HCT116 (cell line): ENCODE measurements around the gene KIRREL3. TPM values are rescaled to one million over a fixed set of nuclear protein-coding genes. Genes with fewer than 3 reads are reported as not detected.

ENCODE experiments used
- ATAC-seq: fragments of 200-7000 bp; cut with Tn5 transposase; 2 replicates; pipeline ENCODE4 v1.9.1; 2020; ENCODE audit warnings: mild to moderate bottlenecking, moderate library complexity
- BruUV-seq: library from RNA; stranded (reverse); fragments of 400-500 nt; replicated peaks from 2 replicates; lab custom pipeline; 2021; lab: Mats Ljungman, UMichigan
- CTCF ChIA-PET: fragments of 300-600 bp; sonication (Branson Sonifier 250); formaldehyde crosslinking; loops from one replicate; lab custom pipeline; 2021; ENCODE audit warnings: antibody characterized with exemption; lab: Charles Lee
- POLR2A ChIA-PET: fragments of 300-600, 350-600 bp; sonication (Branson Sonifier 250); formaldehyde crosslinking; loops from one replicate; lab custom pipeline; 2021; ENCODE audit warnings: antibody characterized with exemption; lab: Charles Lee
- RAD21 ChIA-PET, 2 experiments: fragments of 300-600 bp; sonication (Branson Sonifier 250); formaldehyde crosslinking; loops; one replicate each; lab custom pipeline; 2023; ENCODE audit warnings: low total read pairs in 2 of 2; ENCODE audit not compliant: uncharacterized antibody in 2 of 2, unreplicated experiment in 2 of 2, low non-redundant PET in 1 of 2; lab: Charles Lee
- DNase-seq: peaks from one replicate; pipeline ENCODE4 v3.0.0-alpha.2; 2010; ENCODE audit warnings: low read depth, low spot score
- H2AFZ ChIP-seq: fragments of 200-600 bp; shearing (Covaris generic), sonication (generic); 2 replicates; pipeline ENCODE4 v1.6.1; 2017; ENCODE audit warnings: low read depth, mixed run types, mixed read lengths, antibody characterized with exemption, low read length; ENCODE audit not compliant: poor library complexity, severe bottlenecking
- H3K27ac ChIP-seq: 2 replicates; pipeline ENCODE4 v1.5.1; 2012; ENCODE audit warnings: low read depth, low read length
- H3K27me3 ChIP-seq: fragments of 200-600 bp; sonication (generic); 2 replicates; pipeline ENCODE4 v1.6.1; 2016; ENCODE audit warnings: mixed run types, low read length, mixed read lengths; ENCODE audit not compliant: insufficient read depth
- H3K36me3 ChIP-seq, 2 experiments: fragments of 200-500 bp in 1 of 2; fragments of 200-600 bp in 1 of 2; sonication (Bioruptor generic) in 1 of 2; sonication (generic) in 1 of 2; 2 replicates each; pipeline versions ENCODE4 v1.5.1 to v1.6.1; 2014 to 2016; ENCODE audit warnings: low read length in 2 of 2, inconsistent platforms in 1 of 2, mixed read lengths in 1 of 2, mixed run types in 1 of 2; ENCODE audit not compliant: insufficient read depth in 2 of 2, control insufficient read depth in 1 of 2
- H3K4me1 ChIP-seq, 2 experiments: fragments of 200-600 bp in 1 of 2; sonication (generic) in 1 of 2; 2 replicates each; pipeline versions ENCODE4 v1.5.1 to v1.6.1; 2012 to 2017; ENCODE audit warnings: low read length in 2 of 2, inconsistent platforms in 1 of 2, mild to moderate bottlenecking in 1 of 2, mixed read lengths in 1 of 2, mixed run types in 1 of 2, moderate library complexity in 1 of 2; ENCODE audit not compliant: insufficient read depth in 2 of 2, control insufficient read depth in 1 of 2
- H3K4me2 ChIP-seq: fragments of 200-600 bp; sonication (generic); 2 replicates; pipeline ENCODE4 v1.6.1; 2017; ENCODE audit warnings: mixed run types, low read length, mixed read lengths
- H3K4me3 ChIP-seq, 2 experiments: fragments of 200-600 bp in 1 of 2; sonication (generic) in 1 of 2; replicated peaks in 1 of 2; 2 replicates each; pipeline ENCODE4 v1.5.1; 2011 to 2016; ENCODE audit warnings: low read length in 2 of 2, control low read depth in 1 of 2, low read depth in 1 of 2, mild to moderate bottlenecking in 1 of 2, mixed read lengths in 1 of 2, mixed run types in 1 of 2
- H3K79me2 ChIP-seq: fragments of 200-600 bp; sonication (generic); 2 replicates; pipeline ENCODE4 v1.6.1; 2017; ENCODE audit warnings: mild to moderate bottlenecking, mixed run types, low read length, moderate library complexity, mixed read lengths; ENCODE audit not compliant: insufficient read depth
- H3K9ac ChIP-seq: fragments of 200-600 bp; sonication (generic); 2 replicates; pipeline ENCODE4 v1.6.1; 2016; ENCODE audit warnings: low read length, mixed read lengths
- H3K9me2 ChIP-seq: fragments of 200-600 bp; sonication (generic), shearing (Covaris generic); 2 replicates; pipeline ENCODE4 v1.6.1; 2017; ENCODE audit warnings: mixed run types, mild to moderate bottlenecking, moderate library complexity; ENCODE audit not compliant: insufficient read depth
- H3K9me3 ChIP-seq, 2 experiments: fragments of 200-500 bp in 1 of 2; fragments of 200-600 bp in 1 of 2; sonication (Bioruptor generic) in 1 of 2; sonication (generic) in 1 of 2; 2 replicates each; pipeline ENCODE4 v1.6.1; 2014 to 2017; ENCODE audit warnings: low read length in 2 of 2, mixed read lengths in 2 of 2, inconsistent platforms in 1 of 2, low read depth in 1 of 2, mild to moderate bottlenecking in 1 of 2, mixed run types in 1 of 2, moderate library complexity in 1 of 2; ENCODE audit not compliant: control insufficient read depth in 1 of 2, insufficient read depth in 1 of 2
- H4K20me1 ChIP-seq: fragments of 200-600 bp; sonication (generic), shearing (Covaris generic); 2 replicates; pipeline ENCODE4 v1.6.1; 2017; ENCODE audit warnings: mixed run types, mild to moderate bottlenecking, moderate library complexity; ENCODE audit not compliant: insufficient read depth
- CBX3 ChIP-seq: IDR thresholded peaks from 2 replicates; pipeline ENCODE4 v1.6.1; 2012; ENCODE audit warnings: low read depth
- EGR1 ChIP-seq: IDR thresholded peaks from 2 replicates; pipeline ENCODE4 v1.6.1; 2012; ENCODE audit warnings: low read depth
- ELF1 ChIP-seq: IDR thresholded peaks from 2 replicates; pipeline ENCODE4 v1.6.1; 2012; ENCODE audit warnings: low read depth, borderline replicate concordance
- EZH2 ChIP-seq: fragments of 200-600 bp; sonication (generic); IDR thresholded peaks from 2 replicates; pipeline ENCODE4 v1.6.1; 2017; ENCODE audit warnings: antibody characterized with exemption, mixed run types
- EZH2phosphoT487 ChIP-seq: fragments of 200-600 bp; IDR thresholded peaks from 2 replicates; pipeline ENCODE4 v1.6.1; 2018; ENCODE audit warnings: antibody characterized with exemption, borderline replicate concordance
- FOSL1 ChIP-seq: IDR thresholded peaks from 2 replicates; pipeline ENCODE4 v1.6.1; 2012; ENCODE audit warnings: low read depth
- JUND ChIP-seq: IDR thresholded peaks from 2 replicates; pipeline ENCODE4 v1.6.1; 2012
- MAX ChIP-seq: IDR thresholded peaks from 2 replicates; pipeline ENCODE4 v1.6.1; 2012
- POLR2A ChIP-seq: IDR thresholded peaks from 2 replicates; pipeline ENCODE4 v1.7.0; 2011; ENCODE audit warnings: borderline replicate concordance; ENCODE audit not compliant: insufficient read depth, insufficient read length; ENCODE audit errors: extremely low read depth
- RAD21 ChIP-seq: IDR thresholded peaks from 2 replicates; pipeline ENCODE4 v1.6.1; 2012; ENCODE audit warnings: low read depth, mild to moderate bottlenecking
- REST ChIP-seq: IDR thresholded peaks from 2 replicates; pipeline ENCODE4 v1.6.1; 2012; ENCODE audit warnings: low read depth
- SIN3A ChIP-seq: IDR thresholded peaks from 2 replicates; pipeline ENCODE4 v1.6.1; 2012; ENCODE audit warnings: low read depth
- SP1 ChIP-seq: IDR thresholded peaks from 2 replicates; pipeline ENCODE4 v1.6.1; 2012; ENCODE audit warnings: low read depth
- SRF ChIP-seq: IDR thresholded peaks from 2 replicates; pipeline ENCODE4 v1.6.1; 2012; ENCODE audit warnings: low read depth
- YY1 ChIP-seq: IDR thresholded peaks from 2 replicates; pipeline ENCODE4 v1.6.1; 2011; ENCODE audit warnings: low read length, low read depth, moderate library complexity, mild to moderate bottlenecking; ENCODE audit not compliant: insufficient replicate concordance; ENCODE audit errors: extremely low read depth
- ZFX ChIP-seq: fragments of 450-650 bp; IDR thresholded peaks from 2 replicates; pipeline ENCODE4 v1.6.1; 2017
- ZNF274 ChIP-seq: fragments of 200-500 bp; sonication (Bioruptor generic); IDR thresholded peaks from 2 replicates; pipeline ENCODE4 v1.6.1; 2014; ENCODE audit warnings: mild to moderate bottlenecking, low read depth, low read length, inconsistent platforms
- intact Hi-C: fragments of 100-400 bp; cut with micrococcal nuclease; formaldehyde crosslinking; loops from 2 replicates; pipeline ENCODE4 v1.10.0; 2022
- total RNA-seq: library from RNA; stranded (reverse); gene quantifications from one replicate; pipeline ENCODE4 v1.2.1, GENCODE V29; 2021; ENCODE audit not compliant: unreplicated experiment

KIRREL3 gene
- total RNA-seq, 1 experiment from 2014 or later: not detected

- TF ChIP-seq MAX (no peak), FOSL1 (no peak), YY1 (no peak), SRF (no peak), ELF1 (no peak), POLR2A (no peak), SP1 (no peak), REST (no peak), EGR1 (no peak), ZNF274 (no peak), ZFX (no peak)
- TF ChIP-seq, all 23 proteins: peak for 0
Observed at GRCh38 chr11:126560221-126560620, 440.3 kb downstream of the KIRREL3 start (continued).

- no peak overlapping the region for H3K4me3 ChIP-seq
- BruUV-seq: no TSS peak
- H3K36me3 ChIP-seq: no peaks in the 10 kb centered on the region
- no peaks in the 10 kb centered on the region for H3K9me3 ChIP-seq
- H3K27ac ChIP-seq: no peak overlapping the region
- H3K4me1 ChIP-seq: no peaks in the 10 kb centered on the region
- H2AFZ ChIP-seq: no peak overlapping the region
- no peaks in the 10 kb centered on the region for H3K79me2 ChIP-seq
- ATAC-seq (no peak), DNase-seq (no peak)
- POLR2A ChIA-PET: no interaction called here
- CTCF ChIA-PET: no interaction called here
- no peaks in the 10 kb centered on the region for H3K9me2 ChIP-seq
- H3K27me3 ChIP-seq: peaks cover 32% of the 10 kb centered on the region
- intact Hi-C loops: no loop called here
- RAD21 ChIA-PET: no interaction called here
- TF ChIP-seq RAD21 (no peak), REST (no peak), JUND (no peak), CBX3 (no peak), ZNF274 (no peak), ELF1 (no peak), ZFX (no peak), EZH2phosphoT487 (no peak), EZH2 (no peak), FOSL1 (no peak), MAX (no peak), SRF (no peak), SIN3A (no peak), YY1 (no peak)
- no peak overlapping the region for H3K9ac ChIP-seq
- H4K20me1 ChIP-seq: no peaks in the 10 kb centered on the region
- H3K4me2 ChIP-seq: no peak overlapping the region
Observed at GRCh38 chr11:126548581-126549550, 451.7 kb downstream of the KIRREL3 start.
